Mammary epithelial cell (primary cell): Measurements from ENCODE around the gene NOTCH1.

Experiments used
- CTCF ChIP-seq, 2 donors: IDR thresholded peaks in 1 of 2; conservative IDR thresholded peaks in 1 of 2; 2 replicates each; pipeline ENCODE4 v1.5.1; 2011 to 2012; ENCODE audit warnings: inconsistent platforms in 2 of 2, low read length in 2 of 2, mild to moderate bottlenecking in 2 of 2, control low read depth in 1 of 2, low read depth in 1 of 2; ENCODE audit not compliant: insufficient read depth in 1 of 2; ENCODE audit errors: extremely low read depth in 1 of 2
- EZH2 ChIP-seq: IDR thresholded peaks from 2 replicates; pipeline ENCODE4 v1.6.1; 2012; ENCODE audit warnings: low read length, inconsistent platforms, borderline replicate concordance

- TF ChIP-seq CTCF (conservative IDR thresholded peaks at IDR 0.05 in 1 of 2, IDR thresholded peaks at IDR 0.05 in 1 of 2; ENCODE audit: extremely low read depth in 1 of 2, insufficient read depth in 1 of 2, low read depth in 1 of 2, low read length in 2 of 2) (no peak), EZH2 (no peak)
These were observed 24.3 kb downstream of the NOTCH1 start for GRCh38 chr9:136521537-136521936.
